ENCODE data around the gene ANAPC4.

DNA sequence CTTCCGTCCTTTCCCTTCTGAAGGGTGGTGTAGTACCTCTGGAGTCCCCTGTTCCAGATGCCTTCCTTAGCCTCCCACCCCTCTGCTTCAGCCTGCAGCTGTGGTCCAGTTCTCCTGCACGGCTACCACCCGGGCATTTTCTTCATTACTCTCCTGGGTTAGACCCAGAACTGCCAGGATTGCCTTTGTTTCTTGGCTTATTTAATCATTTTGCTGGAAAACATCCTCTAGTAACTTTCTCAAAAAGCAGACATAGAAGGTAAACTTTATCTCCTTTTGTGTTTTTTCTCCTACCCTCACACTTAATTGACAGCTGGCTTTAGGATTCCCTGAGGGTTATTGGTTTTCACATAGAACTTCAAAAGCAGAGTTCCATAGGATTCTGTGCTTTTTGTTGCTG, 20.2 kb downstream of the ANAPC4 start:
- TF ChIP-seq, protein P1, sequence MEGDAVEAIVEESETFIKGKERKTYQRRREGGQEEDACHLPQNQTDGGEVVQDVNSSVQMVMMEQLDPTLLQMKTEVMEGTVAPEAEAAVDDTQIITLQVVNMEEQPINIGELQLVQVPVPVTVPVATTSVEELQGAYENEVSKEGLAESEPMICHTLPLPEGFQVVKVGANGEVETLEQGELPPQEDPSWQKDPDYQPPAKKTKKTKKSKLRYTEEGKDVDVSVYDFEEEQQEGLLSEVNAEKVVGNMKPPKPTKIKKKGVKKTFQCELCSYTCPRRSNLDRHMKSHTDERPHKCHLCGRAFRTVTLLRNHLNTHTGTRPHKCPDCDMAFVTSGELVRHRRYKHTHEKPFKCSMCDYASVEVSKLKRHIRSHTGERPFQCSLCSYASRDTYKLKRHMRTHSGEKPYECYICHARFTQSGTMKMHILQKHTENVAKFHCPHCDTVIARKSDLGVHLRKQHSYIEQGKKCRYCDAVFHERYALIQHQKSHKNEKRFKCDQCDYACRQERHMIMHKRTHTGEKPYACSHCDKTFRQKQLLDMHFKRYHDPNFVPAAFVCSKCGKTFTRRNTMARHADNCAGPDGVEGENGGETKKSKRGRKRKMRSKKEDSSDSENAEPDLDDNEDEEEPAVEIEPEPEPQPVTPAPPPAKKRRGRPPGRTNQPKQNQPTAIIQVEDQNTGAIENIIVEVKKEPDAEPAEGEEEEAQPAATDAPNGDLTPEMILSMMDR (IDR thresholded peaks at IDR 0.05; ENCODE audit: low read depth, low read length): no peak
- no peak for TF ChIP-seq MYC (IDR thresholded peaks at IDR 0.05; ENCODE audit: low read depth, low read length)
